Nephron (organoid): Measurements from ENCODE around the gene UNC5C.
"Not testable (repeated sequence)": the region's sequence is repeated elsewhere in the genome, so short reads cannot be mapped to it uniquely, and the experiment has no call there.

Source experiments
- H3K27ac Mint-ChIP-seq, 3 experiments: 2 replicates each; pipeline ENCODE4 v1.8.0; 2020; ENCODE audit warnings: mixed read lengths in 3 of 3, mild to moderate bottlenecking in 2 of 3, moderate library complexity in 1 of 3
- H3K27me3 Mint-ChIP-seq: 2 replicates; pipeline ENCODE4 v1.8.0; 2021; ENCODE audit warnings: low read depth, mild to moderate bottlenecking, moderate library complexity, mixed read lengths
- H3K36me3 Mint-ChIP-seq: 2 replicates; pipeline ENCODE4 v1.8.0; 2020; ENCODE audit warnings: low read depth, mixed read lengths
- H3K4me1 Mint-ChIP-seq: 2 replicates; pipeline ENCODE4 v1.8.0; 2020; ENCODE audit warnings: mixed read lengths
- H3K4me3 Mint-ChIP-seq, 3 experiments: 2 replicates each; pipeline ENCODE4 v1.8.0; 2020; ENCODE audit warnings: mild to moderate bottlenecking in 3 of 3, mixed read lengths in 3 of 3, moderate library complexity in 2 of 3
- H3K9me3 Mint-ChIP-seq: 2 replicates; pipeline ENCODE4 v1.8.0; 2020; ENCODE audit warnings: mixed read lengths
- CTCF ChIP-seq, 3 experiments: fragments of 200-600 bp; sonication (generic); IDR thresholded peaks; one replicate each; pipeline ENCODE4 v1.5.0; 2021; ENCODE audit warnings: antibody characterized with exemption in 3 of 3; ENCODE audit not compliant: unreplicated experiment in 3 of 3

Gene UNC5C

GRCh38 chr4:95151255-95151654 lies 397.5 kb downstream of the UNC5C start:
- H3K36me3 Mint-ChIP-seq = no peaks in the 10 kb centered on the region

GRCh38 chr4:95142932-95143331 lies 405.8 kb downstream of the UNC5C start:
- TF ChIP-seq CTCF (IDR thresholded peaks at IDR 0.05; ENCODE audit: unreplicated experiment in 3 of 3) = peak in 1 of 3 experiments; percentile 21
- H3K9me3 Mint-ChIP-seq = peaks cover 17% of the 10 kb centered on the region
- H3K4me1 Mint-ChIP-seq = peaks cover 10% of the 10 kb centered on the region
- H3K4me3 Mint-ChIP-seq = no peak overlapping the region
- no peaks in the 10 kb centered on the region for H3K27me3 Mint-ChIP-seq
- H3K27ac Mint-ChIP-seq = peak overlapping the region in 1 of 3 experiments; percentile 45
- peaks cover 36% of the 10 kb centered on the region for H3K36me3 Mint-ChIP-seq

More at GRCh38 chr4:95151255-95151654, 397.5 kb downstream of the UNC5C start:
- Mint-ChIP-seq H3K27ac (no peak overlapping the region), H3K27me3 (peaks cover 9% of the 10 kb centered on the region), H3K9me3 (no peaks in the 10 kb centered on the region), H3K4me3 (no peak overlapping the region), H3K4me1 (peaks cover 4% of the 10 kb centered on the region)
- TF ChIP-seq CTCF (IDR thresholded peaks at IDR 0.05; ENCODE audit: unreplicated experiment in 3 of 3) = no peak

- no peak overlapping the region for H3K4me3 Mint-ChIP-seq
- TF ChIP-seq CTCF (IDR thresholded peaks at IDR 0.05; ENCODE audit: unreplicated experiment in 3 of 3) = no peak
- H3K27ac Mint-ChIP-seq = peak overlapping the region in 1 of 3 experiments; percentile 63
- H3K4me1 Mint-ChIP-seq = peaks cover 10% of the 10 kb centered on the region
- H3K27me3 Mint-ChIP-seq = no peaks in the 10 kb centered on the region
- H3K36me3 Mint-ChIP-seq = peaks cover 49% of the 10 kb centered on the region
- H3K9me3 Mint-ChIP-seq = peaks cover 29% of the 10 kb centered on the region
Measured at GRCh38 chr4:95141361-95141760, 407.4 kb downstream of the UNC5C start.

GRCh38 chr4:95139424-95139823 lies 409.3 kb downstream of the UNC5C start:
- peaks cover 62% of the 10 kb centered on the region for H3K36me3 Mint-ChIP-seq

GRCh38 chr4:95134016-95134415 lies 414.8 kb downstream of the UNC5C start:
- peaks cover 59% of the 10 kb centered on the region for H3K36me3 Mint-ChIP-seq
- not testable (repeated sequence) for H3K27me3 Mint-ChIP-seq, H3K27ac Mint-ChIP-seq, H3K4me3 Mint-ChIP-seq, H3K4me1 Mint-ChIP-seq
- peaks cover 31% of the 10 kb centered on the region for H3K9me3 Mint-ChIP-seq

More at GRCh38 chr4:95139424-95139823, 409.3 kb downstream of the UNC5C start:
- H3K27me3 Mint-ChIP-seq, H3K27ac Mint-ChIP-seq, H3K4me3 Mint-ChIP-seq: not testable (repeated sequence)
- Mint-ChIP-seq H3K4me1 (peaks cover 10% of the 10 kb centered on the region), H3K9me3 (peaks cover 41% of the 10 kb centered on the region)

- no peak for TF ChIP-seq CTCF (IDR thresholded peaks at IDR 0.05; ENCODE audit: unreplicated experiment in 3 of 3)
Measured at GRCh38 chr4:95129821-95130311, 418.9 kb downstream of the UNC5C start.

GRCh38 chr4:95129031-95129430 lies 419.7 kb downstream of the UNC5C start:
- Mint-ChIP-seq H3K9me3 (no peaks in the 10 kb centered on the region), H3K27me3 (no peaks in the 10 kb centered on the region), H3K4me3 (no peak overlapping the region), H3K36me3 (peaks cover 23% of the 10 kb centered on the region), H3K4me1 (peaks cover 16% of the 10 kb centered on the region), H3K27ac (no peak overlapping the region)
- TF ChIP-seq CTCF (IDR thresholded peaks at IDR 0.05; ENCODE audit: unreplicated experiment in 3 of 3) = no peak

More at GRCh38 chr4:95129821-95130311, 418.9 kb downstream of the UNC5C start:
- Mint-ChIP-seq H3K27ac (peak overlapping the region in 2 of 3 experiments; percentile 39 to 62), H3K36me3 (peaks cover 28% of the 10 kb centered on the region), H3K27me3 (no peaks in the 10 kb centered on the region), H3K4me1 (peaks cover 14% of the 10 kb centered on the region), H3K4me3 (no peak overlapping the region), H3K9me3 (peaks cover 3% of the 10 kb centered on the region)
